ENCODE results near the gene S1PR2. TPM values are rescaled to one million over a fixed set of nuclear protein-coding genes. Genes with fewer than 3 reads are reported as not detected.

S1PR2 gene, protein sequence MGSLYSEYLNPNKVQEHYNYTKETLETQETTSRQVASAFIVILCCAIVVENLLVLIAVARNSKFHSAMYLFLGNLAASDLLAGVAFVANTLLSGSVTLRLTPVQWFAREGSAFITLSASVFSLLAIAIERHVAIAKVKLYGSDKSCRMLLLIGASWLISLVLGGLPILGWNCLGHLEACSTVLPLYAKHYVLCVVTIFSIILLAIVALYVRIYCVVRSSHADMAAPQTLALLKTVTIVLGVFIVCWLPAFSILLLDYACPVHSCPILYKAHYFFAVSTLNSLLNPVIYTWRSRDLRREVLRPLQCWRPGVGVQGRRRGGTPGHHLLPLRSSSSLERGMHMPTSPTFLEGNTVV
- total RNA-seq (2014; rRNA removed; shearing (Covaris generic)), result 1.7 and 3.0 TPM in 2 replicates

DNA sequence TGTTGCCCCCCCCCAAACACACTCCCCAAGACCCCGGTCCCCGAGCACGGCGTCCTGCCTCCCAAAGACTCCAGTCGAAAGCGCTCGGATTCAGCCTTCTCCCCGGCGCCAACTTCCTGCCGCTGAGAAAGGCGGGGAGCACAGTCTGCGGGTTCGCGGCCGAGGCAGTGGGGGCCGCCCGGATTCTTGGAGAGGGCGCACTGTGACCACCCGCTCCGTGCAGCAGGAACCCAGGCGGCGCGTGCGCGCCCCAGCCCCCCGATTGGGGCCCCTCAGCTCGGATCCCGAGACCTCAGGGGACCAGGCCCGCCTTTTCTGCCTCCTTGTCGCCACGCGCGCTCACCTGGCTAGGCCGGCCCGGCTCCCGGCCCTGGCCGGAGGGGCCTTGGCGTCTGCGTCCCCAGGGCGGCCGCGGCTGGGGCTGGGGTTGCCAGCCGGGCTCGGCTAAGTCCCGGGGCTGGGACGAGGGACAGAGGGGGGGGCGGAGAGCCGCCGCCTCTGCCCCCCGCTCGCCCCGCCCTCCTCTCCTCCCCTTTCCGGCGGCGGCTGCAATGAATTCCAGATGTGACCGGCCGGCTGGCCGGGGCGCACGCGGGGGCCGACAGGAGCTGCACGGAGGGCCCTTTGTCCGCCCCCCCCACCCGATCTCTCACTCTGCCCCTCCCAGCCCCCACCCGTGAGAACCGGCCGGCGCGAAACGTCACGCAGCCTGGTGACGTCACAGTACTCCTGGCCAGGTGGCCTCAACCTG is at the start of gene S1PR2:
Gene S1PR2, minus strand, starts transcription at position 471 of the 751 bp plus-strand sequence. CDS start 6,426 bp downstream, outside the sequence.
- peak; percentile 60 for DNase-seq (ENCODE audit: low spot score)

DNA sequence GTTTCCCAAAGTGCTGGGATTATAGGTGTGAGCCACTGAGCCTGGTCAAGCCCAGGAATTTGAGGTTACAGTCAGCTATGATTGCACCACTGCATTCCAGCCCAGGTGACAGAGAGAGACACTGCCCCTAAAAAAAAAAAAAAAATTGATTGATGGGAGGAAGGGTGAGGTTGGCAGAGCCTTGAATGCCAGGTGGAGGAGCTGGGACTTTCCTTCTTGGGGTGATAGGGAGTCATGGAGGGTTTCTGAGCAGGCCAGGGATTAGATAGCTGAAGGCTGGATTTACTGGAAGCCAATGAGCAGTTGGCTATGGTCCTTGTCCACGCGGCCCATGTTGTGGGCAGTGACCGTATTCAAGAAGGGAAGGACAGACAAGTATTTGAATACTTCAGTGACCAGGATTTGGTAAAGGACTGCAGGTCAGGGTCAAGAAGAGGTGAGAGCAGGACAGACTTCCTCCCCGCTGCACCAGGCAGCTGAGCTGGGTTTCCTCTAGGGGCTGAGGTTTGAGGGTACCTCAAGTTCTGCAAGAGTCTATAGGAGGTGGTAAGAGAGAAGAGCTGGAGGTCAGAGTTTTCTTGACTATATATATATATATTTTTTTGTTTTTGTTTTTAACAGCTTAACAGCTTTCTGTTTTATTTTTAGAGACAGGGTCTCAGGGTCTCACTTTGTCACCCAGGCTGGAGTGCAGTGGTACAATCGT is 48.8 kb upstream of the S1PR2 start:
- no peak for DNase-seq (ENCODE audit: low spot score)

DNA sequence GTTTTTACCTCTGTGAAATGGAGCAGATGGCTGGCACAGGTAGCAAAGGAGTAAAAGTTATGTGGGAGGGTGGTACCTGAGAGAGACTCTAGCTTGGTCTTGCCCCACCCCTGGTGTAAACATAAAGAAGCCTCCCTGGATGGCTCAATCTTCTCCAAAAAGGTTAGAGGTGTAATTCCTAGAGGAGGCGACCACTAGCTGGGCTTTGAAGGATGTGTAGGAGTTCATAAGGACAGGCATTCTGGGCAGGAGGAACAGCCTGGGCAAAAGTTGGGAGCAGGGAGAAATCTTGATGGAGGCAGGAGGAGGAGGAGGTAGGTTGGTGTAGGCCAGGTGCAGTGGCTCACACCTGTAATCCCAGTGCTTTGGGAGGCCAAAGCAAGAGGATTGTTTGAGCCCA is 47.8 kb upstream of the S1PR2 start:
- no peak for DNase-seq (ENCODE audit: low spot score)

DNA sequence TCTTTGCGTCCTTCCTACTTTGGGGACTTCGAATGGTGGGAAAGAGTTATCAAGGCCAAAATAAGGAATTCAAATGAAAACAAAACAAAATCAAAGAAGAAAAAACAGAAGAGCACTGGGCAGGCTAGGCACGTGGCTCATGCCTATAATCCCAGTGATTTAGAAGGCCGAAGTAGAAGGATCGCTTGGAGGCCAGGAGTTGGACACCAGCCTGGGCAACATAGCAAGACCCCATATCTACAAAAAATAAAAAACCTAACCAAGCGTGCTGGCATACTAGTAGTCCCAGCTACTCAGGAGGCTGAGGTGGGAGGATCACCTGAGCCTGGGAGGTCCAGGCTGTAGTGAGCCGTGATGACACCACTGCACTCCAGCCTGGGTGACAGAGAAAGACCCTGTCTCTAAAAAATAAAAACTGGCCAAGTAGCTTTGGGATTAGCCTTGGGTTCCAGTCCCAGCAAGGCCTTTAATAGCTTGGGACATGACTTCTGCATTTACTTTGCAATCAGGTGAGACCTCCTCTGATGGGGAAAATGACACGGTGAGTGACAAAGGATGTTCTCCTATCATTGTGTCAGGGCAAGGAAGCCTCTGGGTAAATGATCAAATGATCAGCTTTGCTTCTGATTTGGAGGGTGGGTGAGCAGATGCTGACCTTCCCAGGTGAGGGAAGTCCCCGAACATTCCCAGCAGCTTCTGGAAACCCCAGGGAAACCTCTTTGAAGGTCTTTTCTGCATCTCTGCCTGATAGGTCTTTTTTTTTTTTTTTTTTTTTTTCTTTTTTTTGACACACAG is 46.9 kb upstream of the S1PR2 start:
- no peak for DNase-seq (ENCODE audit: low spot score)

DNA sequence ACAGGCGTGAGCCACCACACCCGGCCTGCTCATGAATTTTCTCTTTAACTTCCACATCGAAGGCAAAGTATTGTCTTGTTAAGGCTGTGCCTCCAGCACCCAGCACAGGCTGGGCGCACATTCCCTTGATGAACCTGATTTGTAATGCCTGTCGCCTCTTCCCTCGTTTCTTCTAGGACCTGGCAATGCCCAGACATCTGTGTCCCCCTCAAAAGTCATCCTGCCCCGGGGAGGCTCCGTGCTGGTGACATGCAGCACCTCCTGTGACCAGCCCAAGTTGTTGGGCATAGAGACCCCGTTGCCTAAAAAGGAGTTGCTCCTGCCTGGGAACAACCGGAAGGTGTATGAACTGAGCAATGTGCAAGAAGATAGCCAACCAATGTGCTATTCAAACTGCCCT is 43.5 kb upstream of the S1PR2 start:
- no peak for DNase-seq (ENCODE audit: low spot score)

DNA sequence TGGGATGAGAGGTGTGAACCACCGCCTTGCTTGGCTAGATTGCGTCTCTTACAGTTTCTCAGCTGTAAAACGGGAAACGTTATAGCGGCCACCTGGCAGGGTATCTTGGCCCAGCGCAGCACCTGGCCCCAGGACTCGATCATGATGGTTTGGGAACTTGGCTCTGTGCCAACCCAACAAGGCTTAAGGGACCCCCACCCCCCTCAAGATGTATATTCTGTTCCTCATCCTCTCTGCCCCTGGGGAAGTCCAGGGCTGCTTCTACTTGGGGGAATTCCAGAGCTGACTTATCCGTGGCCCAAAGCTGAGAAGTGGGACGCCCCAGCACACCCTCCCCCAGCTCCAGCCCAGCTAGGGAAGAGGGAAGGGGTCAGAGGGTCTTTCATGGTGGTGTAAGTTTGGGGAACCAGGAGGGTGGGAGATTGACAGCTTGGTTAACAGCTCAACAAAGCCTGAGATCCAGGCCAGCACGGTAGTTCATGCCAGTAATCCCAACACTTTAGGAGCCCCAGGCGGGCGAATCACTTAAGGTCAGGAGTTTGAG is 40.5 kb upstream of the S1PR2 start:
- no peak for DNase-seq (ENCODE audit: low spot score)

DNA sequence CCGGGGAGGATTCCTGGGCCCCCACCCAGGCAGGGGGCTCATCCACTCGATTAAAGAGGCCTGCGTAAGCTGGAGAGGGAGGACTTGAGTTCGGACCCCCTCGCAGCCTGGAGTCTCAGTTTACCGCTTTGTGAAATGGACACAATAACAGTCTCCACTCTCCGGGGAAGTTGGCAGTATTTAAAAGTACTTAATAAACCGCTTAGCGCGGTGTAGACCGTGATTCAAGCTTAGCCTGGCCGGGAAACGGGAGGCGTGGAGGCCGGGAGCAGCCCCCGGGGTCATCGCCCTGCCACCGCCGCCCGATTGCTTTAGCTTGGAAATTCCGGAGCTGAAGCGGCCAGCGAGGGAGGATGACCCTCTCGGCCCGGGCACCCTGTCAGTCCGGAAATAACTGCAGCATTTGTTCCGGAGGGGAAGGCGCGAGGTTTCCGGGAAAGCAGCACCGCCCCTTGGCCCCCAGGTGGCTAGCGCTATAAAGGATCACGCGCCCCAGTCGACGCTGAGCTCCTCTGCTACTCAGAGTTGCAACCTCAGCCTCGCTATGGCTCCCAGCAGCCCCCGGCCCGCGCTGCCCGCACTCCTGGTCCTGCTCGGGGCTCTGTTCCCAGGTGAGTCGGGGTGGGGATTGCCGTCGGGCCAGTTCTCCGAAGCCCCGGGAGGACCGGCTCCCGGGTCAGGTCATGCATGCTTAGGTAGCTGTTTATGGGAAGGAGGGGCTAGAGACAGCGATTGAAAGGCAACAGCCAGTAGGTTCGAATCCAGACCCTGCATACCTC is 39.7 kb upstream of the S1PR2 start, which contains the start of gene ICAM1:
Gene ICAM1, plus strand, starts transcription at position 505 of the 779 bp plus-strand sequence. Its CDS starts 40 bp downstream, at position 545.
- DNase-seq (ENCODE audit: low spot score), result no peak

DNA sequence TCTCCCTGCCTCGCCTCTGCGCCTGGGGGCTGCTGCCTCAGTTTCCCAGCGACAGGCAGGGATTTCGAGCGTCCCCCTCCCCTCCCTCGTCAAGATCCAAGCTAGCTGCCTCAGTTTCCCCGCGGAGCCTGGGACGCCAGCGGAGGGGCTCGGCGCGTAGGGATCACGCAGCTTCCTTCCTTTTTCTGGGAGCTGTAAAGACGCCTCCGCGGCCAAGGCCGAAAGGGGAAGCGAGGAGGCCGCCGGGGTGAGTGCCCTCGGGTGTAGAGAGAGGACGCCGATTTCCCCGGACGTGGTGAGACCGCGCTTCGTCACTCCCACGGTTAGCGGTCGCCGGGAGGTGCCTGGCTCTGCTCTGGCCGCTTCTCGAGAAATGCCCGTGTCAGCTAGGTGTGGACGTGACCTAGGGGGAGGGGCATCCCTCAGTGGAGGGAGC is 39.1 kb upstream of the S1PR2 start:
- DNase-seq (ENCODE audit: low spot score), result no peak

DNA sequence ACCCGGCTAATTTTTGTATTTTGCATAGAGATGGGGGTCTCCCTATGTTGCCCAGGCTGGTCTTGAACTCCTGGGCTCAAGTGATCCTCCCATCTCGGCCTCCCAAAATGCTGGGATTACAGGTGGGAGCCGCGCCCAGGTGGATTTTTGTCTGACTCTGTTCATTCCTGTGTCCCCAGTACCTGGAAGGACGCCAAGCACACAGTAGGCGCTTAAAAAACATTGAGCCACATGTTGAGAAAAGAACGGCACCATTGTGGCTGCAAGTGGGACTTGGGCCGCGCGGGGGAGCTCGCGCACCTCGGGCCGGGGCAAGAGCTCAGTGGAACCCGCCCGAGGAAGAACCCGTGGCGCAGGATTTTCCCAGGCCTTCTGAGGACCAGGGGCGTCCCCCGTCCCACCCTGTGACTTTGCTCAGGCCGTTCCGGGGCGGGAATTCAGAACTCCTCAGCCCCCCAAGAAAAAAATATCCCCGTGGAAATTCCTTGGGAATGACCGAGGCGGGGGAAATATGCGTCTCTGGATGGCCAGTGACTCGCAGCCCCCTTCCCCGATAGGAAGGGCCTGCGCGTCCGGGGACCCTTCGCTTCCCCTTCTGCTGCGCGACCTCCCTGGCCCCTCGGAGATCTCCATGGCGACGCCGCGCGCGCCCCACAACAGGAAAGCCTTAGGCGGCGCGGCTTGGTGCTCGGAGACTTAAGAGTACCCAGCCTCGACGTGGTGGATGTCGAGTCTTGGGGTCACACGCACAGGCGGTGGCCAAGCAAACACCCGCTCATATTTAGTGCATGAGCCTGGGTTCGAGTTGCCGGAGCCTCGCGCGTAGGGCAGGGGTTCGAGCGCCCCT is 38.4 kb upstream of the S1PR2 start:
- peak; percentile 49 for DNase-seq (ENCODE audit: low spot score)

DNA sequence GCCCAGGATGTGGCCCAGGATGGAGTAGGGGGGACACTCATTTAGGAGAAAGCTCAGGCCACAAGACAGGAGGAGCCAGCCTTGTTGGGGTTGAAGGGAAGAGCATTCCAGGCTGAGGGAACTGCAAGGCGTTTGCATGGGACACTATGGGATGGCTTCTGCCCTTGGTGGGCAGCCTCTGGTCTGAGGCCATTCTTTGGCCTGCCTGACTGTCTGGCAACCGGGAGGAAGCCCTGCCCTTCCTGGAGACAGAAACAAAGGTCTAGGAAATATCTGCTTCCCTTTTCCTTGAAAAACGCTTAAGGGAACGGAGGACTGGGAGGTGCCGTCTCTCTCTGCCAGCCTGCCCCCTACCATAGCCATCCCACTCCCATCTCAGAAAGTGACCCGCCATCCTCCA is 36.9 kb upstream of the S1PR2 start:
- no peak for DNase-seq (ENCODE audit: low spot score)

DNA sequence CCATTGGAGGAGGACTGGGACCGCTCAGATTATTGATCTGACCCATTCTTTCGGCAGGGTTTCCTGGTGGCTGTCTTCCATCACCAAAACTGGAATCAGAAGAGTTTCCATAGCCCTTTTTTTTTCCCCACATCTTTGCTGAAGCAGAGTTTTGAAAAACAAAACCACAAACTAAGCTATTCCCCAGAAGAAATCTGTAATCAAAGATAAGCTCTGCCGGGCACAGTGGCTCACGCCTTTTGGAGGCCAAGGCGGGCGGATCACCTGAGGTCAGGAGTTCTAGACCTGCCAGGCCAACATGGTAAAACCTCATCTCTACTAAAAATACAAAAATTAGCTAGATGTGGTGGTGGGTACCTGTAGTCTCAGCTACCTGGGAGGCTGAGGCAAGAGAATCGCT is 35.6 kb upstream of the S1PR2 start:
- no peak for DNase-seq (ENCODE audit: low spot score)

DNA sequence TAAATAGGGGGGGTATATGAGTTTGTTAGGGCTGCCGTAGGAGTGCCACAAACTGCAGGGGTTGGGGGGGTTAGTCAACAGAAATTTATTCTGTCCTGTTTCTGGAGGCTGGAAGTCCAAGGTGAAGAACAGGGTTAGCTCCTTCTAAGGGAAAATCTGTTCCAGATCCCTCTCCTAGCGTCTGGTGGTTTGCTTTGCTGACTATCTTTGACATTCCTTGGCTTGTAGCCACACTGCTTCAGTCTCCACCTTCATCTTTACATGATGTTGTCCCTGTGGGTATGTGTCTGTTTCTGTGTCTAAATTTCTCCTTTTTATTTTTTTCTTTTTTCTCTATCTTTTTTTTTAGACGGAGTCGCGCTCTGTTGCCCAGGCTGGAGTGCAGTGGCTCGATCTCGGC is 31.6 kb upstream of the S1PR2 start:
- peak; percentile 4 for DNase-seq (ENCODE audit: low spot score)

DNA sequence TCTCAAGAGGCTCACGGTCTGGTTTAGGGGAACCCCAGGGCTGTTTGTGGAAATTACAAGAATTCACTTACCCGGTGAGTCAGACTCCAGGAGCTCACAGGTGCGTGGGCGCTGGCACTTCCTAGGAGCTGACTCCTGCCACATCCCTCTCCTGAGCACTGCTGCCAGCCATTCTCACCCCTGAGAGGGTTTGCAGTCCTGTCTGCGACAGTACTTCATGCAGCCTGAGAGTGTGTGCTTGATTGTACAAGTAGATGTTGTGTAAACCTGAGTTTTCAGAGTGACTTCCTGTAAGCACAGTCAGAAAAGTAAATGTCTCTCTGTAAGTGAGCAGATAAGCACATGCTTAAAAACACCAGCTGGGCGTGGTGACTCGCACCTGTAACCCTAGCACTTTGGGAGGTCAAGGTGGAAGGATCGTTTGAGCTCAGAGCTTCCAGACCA is 29.0 kb upstream of the S1PR2 start:
- DNase-seq (ENCODE audit: low spot score), result no peak

DNA sequence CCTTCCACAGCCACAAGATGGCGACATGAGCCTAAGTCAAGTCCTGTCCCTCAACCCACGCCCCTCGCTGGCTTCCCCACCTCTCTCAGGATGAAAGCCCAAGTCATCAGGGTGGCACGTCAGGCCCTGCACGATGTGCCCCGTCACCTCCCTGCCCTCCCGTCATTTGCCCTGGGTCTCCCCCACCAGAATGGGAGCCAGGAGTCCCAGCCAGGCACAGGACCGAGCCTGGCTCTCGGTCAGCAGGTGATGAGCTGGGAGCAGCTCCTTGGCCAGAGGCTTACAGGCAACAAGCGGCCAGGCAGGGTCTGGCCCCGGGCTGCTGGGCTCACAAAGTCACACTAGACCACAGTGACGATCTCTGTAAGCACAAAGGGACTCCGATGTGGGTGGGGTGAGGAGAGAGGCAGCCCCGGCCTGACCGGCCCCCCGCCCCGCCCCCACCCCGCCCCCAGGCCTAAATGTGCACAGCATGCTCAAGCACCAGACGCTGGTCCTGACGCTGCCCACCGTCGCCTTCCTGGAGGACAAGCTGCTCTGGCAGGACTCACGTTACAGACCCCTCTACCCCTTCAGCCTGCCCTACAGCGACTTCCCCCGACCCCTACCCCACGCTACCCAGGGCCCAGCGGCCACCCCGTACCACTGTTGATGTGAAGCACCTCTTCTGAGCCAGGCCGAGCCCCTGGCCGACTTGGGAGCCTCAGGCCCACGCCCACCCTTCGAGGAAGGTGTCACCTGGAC is 28.2 kb upstream of the S1PR2 start:
- peak; percentile 87 for DNase-seq (ENCODE audit: low spot score)

DNA sequence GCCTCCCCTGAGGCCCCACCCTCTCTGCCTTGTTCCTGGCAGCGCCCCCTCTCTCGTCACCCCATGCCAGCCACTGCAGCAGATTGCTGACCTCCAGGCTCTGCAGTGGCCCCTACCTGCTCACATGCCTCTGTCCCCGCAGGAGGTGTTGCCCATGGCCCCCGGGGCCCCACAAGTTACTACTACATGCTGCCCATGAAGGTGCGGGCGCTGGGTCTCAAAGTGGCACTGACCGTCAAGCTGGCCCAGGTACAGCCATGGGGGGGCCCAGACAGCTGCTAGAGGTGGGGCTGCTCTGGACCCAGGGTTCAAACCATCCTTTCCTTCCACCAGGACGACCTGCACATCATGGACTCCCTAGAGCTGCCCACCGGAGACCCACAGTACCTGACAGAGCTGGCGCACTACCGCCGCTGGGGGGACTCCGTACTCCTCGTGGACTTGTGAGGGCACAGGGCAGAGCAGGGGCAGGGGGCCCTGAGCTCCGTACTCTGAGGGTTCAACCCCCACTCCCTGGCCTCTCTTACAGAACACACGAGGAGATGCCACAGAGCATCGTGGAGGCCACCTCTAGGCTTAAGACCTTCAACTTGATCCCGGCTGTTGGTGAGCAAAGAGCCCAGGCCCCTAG is 27.1 kb upstream of the S1PR2 start:
- DNase-seq (ENCODE audit: low spot score), result no peak

DNA sequence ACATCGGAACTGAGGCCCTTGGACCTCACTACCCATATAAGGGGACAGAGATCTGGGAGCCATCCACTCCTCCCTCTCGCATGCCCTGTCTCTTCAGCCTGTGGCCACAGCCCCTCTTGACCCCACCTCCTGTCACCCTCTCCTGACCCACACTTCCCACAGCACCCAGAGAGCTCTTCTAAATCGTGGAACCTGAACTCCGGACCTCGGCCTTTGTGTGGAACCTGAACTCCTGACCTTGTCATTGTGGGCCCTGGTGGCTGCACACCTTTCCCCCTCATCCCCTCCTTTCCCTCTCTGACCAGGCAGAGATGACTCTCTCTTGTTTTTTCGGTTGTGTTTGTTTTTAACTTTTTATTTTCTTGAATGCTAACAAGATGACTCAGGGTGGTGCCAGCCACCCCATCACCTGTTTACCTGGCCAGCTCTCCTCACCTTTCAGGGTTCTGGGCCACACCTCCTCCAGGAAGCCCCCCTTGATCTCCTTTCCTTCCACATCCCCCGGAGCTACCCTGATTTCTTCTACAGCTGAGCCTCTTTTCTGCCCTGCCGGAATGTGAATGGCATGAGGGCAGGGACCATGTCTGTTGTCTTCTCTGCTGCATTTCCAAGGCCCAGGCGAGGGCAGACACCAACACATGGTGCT is 26.0 kb upstream of the S1PR2 start:
- DNase-seq (ENCODE audit: low spot score), result no peak

DNA sequence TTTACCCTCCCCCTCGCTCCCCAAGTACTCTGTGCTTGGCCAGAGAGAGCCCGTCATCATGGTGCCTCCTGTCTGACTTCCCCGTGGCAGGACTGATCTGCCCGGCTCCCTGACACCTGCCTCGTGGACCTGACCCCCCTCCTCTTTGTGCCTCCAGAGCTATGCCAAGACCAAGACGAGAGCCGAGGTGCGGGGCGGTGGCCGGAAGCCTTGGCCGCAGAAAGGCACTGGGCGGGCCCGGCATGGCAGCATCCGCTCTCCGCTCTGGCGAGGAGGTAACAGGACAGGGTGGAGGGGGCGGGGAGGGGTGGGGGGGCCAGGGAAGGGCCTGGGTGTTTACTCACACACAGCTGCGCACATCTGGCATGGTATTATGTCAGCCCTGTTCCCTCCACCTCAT is 25.4 kb upstream of the S1PR2 start:
- DNase-seq (ENCODE audit: low spot score), result no peak

DNA sequence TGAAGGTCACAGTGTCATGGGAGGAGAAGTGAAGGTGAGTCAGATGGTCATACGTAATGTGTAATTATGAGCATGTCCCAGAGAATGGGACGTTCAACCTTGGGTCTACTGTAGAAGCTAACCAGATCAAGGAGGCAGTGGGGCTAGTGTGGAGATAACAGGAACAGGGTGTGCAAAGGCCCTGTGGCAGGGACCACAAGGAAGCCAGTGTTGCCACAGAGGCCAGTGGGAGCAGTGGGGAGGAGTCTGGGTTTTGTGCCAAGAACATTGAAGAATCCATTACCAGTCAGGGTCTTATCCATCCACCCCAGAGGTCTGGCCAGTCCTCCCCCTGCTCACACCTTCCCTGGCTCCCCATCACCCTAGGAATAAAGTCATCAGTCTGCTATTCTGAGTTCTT is 24.2 kb upstream of the S1PR2 start:
- DNase-seq (ENCODE audit: low spot score), result no peak

Data from H4 (cell line).